Suprapubic skin (tissue), 3 donors: Measurements from ENCODE around the gene SLC17A3.

ENCODE experiments used
- POLR2A ChIP-seq, 2 donors: fragments of 450-650 bp; IDR thresholded peaks; one replicate each; pipeline ENCODE4 v1.6.1; 2017; ENCODE audit warnings: antibody characterized with exemption in 2 of 2, mild to moderate bottlenecking in 2 of 2, moderate library complexity in 2 of 2
- TF ChIP-seq, protein P1 (sequence below), 2 donors: fragments of 200-600 bp in 1 of 2; fragments of 450-650 bp in 1 of 2; sonication (generic) in 1 of 2; IDR thresholded peaks; one replicate each; pipeline ENCODE4 v1.5.1; 2016 to 2019; ENCODE audit warnings: antibody characterized with exemption in 2 of 2, mild to moderate bottlenecking in 1 of 2, moderate library complexity in 1 of 2

- TF ChIP-seq, protein P1, sequence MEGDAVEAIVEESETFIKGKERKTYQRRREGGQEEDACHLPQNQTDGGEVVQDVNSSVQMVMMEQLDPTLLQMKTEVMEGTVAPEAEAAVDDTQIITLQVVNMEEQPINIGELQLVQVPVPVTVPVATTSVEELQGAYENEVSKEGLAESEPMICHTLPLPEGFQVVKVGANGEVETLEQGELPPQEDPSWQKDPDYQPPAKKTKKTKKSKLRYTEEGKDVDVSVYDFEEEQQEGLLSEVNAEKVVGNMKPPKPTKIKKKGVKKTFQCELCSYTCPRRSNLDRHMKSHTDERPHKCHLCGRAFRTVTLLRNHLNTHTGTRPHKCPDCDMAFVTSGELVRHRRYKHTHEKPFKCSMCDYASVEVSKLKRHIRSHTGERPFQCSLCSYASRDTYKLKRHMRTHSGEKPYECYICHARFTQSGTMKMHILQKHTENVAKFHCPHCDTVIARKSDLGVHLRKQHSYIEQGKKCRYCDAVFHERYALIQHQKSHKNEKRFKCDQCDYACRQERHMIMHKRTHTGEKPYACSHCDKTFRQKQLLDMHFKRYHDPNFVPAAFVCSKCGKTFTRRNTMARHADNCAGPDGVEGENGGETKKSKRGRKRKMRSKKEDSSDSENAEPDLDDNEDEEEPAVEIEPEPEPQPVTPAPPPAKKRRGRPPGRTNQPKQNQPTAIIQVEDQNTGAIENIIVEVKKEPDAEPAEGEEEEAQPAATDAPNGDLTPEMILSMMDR (IDR thresholded peaks at IDR 0.05), result no peak
- no peak for TF ChIP-seq POLR2A (IDR thresholded peaks at IDR 0.05)
Measured at GRCh38 chr6:25919657-25920056, 45.6 kb upstream of the SLC17A3 start.
